Aortic smooth muscle cell (primary cell): ENCODE data around the gene E2F3. TPM values are rescaled to one million over a fixed set of nuclear protein-coding genes. Genes with fewer than 3 reads are reported as not detected.

Experiments used
- total RNA-seq: library from RNA; depleted of rRNA; stranded (reverse); fragments of >200 nt; gene quantifications from 2 replicates; pipeline ENCODE4 v1.2.3, GENCODE V29; 2014

E2F3 gene
- total RNA-seq = 4.4 and 6.8 TPM in 2 replicates

DNA sequence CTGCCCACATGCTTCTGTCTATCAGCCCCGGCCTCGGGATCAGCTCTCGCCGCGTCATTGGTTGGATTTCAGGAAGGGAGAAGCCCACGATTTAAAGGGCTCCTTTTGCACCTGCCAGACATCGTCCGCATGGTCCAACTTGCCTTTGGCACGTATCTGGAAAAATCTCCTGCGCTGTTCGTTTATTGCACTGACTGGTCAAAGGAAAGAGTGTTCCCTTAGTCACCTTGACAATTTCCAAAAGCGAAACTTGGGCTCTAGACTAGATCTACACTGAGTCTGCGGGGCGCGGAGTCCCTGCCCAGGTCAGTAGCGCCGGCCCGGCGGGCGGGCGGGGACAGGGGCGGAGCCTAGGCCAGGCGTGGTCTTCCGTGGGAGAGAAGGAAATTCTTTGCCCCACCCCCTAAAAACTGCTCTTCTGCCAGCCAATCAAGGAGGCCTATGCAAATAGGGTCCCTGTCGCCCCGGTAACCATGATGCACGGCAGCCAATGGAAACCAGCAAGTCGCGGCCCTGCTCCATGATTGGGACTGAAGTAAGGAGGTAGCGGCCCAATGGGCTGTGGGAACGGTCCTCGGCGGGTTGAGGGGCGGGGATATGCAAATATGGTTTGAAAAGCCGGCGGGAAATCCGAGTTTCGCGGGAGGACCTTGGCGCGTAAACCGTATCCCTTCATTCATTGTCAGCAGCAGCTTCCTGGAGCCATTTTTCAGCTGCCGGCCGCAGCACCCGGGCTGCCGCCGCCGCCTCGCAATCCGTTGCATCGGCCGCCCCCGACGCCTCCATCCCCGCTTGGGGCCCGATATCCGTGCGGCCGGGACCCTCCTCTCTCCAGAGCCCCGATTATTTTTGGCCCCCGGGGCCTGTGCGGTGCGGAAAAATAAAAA lies at the start of gene E2F3:
E2F3 (plus strand) TSS at position 675 of the 887 bp plus-strand sequence. CDS start 354 bp downstream, outside the sequence.

DNA sequence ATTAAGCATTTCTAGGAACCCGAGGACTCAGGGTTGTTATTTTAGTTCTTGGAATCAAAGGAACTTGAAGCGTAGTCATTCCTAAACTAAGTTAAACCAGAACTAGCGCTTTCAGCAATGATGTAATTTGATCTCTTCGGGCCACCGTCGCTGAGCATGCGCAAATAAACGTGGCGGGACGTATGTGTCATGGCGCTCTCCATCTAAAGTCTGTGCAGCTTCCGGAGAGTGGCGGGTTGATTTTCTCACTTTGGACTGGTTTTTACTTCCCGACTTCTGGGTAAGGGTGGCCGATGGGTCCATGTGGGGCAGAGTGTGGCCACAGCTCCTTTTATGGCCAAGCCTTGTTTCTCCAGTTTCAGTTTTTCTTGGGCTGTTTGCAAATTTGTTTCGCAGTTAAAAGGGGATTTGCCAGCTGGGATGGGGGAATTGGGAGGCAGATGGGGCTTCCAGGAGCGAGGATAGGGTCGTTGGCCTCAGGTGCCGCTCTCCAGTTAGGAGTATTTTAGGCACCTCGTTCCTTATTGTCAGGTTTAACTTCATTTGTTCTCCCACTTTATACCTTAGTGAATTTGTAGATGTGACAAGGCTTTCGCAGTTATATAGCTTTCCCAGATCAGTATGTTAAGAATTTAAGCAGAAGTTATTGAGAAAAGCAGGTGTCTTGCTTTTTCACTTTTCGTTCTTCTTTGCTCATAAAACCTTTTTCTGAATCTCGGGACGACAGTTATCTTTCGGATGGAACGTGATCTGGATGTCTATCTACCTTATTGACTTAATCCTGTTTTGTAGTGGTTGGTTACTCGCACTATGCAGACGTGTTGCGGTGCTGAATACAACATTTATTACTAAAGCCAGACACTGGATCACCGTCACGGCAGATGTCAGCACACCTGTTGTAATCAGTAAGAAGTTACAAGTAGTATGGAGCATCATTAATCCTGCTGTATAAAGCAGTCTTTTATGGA lies 132.9 kb downstream of the E2F3 start, which contains the start of gene CDKAL1:
CDKAL1 (plus strand) TSS at position 163 of the 968 bp plus-strand sequence. CDS start 11,894 bp downstream, outside the sequence.

Other genes starting within 250 kb of the E2F3 start
- gene MBOAT1, start 189.4 kb upstream of the E2F3 start, total RNA-seq = 1.5 and 1.6 TPM in 2 replicates
- 13.9 and 16.2 TPM in 2 replicates for gene CDKAL1, start 132.6 kb downstream of the E2F3 start, total RNA-seq